ENCODE data around the gene KHDRBS2. TPM values are rescaled to one million over a fixed set of nuclear protein-coding genes. Genes with fewer than 3 reads are reported as not detected.

The KHDRBS2 gene
- total and polyA plus RNA-seq, 2 donors (not counting 3 experiments of a cell fraction or from before 2014, with no cell fraction given) = not detected

DNA sequence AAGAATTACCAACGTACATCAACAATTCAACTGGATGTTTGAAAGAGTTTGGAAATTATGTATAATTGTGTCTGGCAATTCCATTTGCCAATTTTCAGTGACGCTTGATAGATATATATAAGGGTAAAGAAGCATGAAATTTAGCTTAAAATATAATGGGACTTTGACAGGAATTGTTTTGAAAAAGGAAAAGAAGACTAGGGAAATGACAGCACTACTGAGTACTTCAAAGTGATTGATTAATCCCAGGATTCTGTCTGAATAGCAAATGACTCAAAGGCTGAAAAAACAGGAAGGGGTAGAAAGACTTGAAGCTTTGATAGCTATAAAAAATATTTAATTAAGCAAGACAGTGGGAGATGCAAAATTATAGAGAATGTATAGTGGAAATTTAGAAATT is 200.0 kb downstream of the KHDRBS2 start:
- no peaks in the 10 kb centered on the region for H3K9me3 ChIP-seq (replicated peaks; ENCODE audit: control insufficient read depth, insufficient read depth, low read length)
- no peaks in the 10 kb centered on the region for H4K20me1 ChIP-seq (replicated peaks; ENCODE audit: control insufficient read depth, extremely low read depth, insufficient read depth, low read length)
- BruUV-seq (replicated peaks) = no TSS peak
- no peaks in the 10 kb centered on the region for H3K27me3 ChIP-seq (ENCODE audit: control insufficient read depth in 2 of 2, insufficient read depth in 2 of 2, low read length in 2 of 2)
- H3K4me3 ChIP-seq (replicated peaks in 1 of 3; ENCODE audit: insufficient read depth in 1 of 3, low read depth in 1 of 3, low read length in 3 of 3) = no peak overlapping the region
- H3K79me2 ChIP-seq (ENCODE audit: control insufficient read depth, insufficient read depth, low read length) = no peaks in the 10 kb centered on the region
- TF ChIP-seq POLR2AphosphoS5 (IDR thresholded peaks at IDR 0.05; ENCODE audit: insufficient read depth, low read depth, low read length) (no peak), FOS (IDR thresholded peaks at IDR 0.05; ENCODE audit: borderline replicate concordance, insufficient read depth, low read length) (no peak), EZH2 (IDR thresholded peaks at IDR 0.05; ENCODE audit: borderline replicate concordance, low read depth, low read length, severe bottlenecking) (no peak), CTCF (IDR thresholded peaks at IDR 0.05; ENCODE audit: extremely low read depth in 1 of 2, insufficient read depth in 1 of 2, low read depth in 1 of 2, low read length in 2 of 2) (no peak), POLR2A (IDR thresholded peaks at IDR 0.05; ENCODE audit: low read depth, low read length) (no peak), JUN (IDR thresholded peaks at IDR 0.05; ENCODE audit: borderline replicate concordance, insufficient read depth, insufficient read length, low read depth) (no peak), MYC (IDR thresholded peaks at IDR 0.05; ENCODE audit: low read depth, low read length) (no peak), GATA2 (IDR thresholded peaks at IDR 0.05; ENCODE audit: insufficient read depth, insufficient read length, low read depth, low read length) (no peak)
- TF ChIP-seq, protein P1, sequence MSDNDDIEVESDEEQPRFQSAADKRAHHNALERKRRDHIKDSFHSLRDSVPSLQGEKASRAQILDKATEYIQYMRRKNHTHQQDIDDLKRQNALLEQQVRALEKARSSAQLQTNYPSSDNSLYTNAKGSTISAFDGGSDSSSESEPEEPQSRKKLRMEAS (IDR thresholded peaks at IDR 0.05; ENCODE audit: insufficient read depth, insufficient read length) = no peak
- FAIRE-seq (no peak), DNase-seq (ENCODE audit: low read depth, low spot score) (no peak)
- no peak overlapping the region for H2AFZ ChIP-seq (ENCODE audit: low read depth, low read length)
- ChIA-PET CTCF (no interaction called here), POLR2A (no interaction called here)
- no peak overlapping the region for H3K9ac ChIP-seq (replicated peaks; ENCODE audit: extremely low read depth, insufficient read depth, low read length)
- intact Hi-C loops (cut with micrococcal nuclease) (no loop called here), dilution Hi-C loops (cut with MboI; ENCODE audit: extremely low pct_ligation_motif_present, low sequenced_read_pairs) (no loop called here)
- H3K4me2 ChIP-seq (ENCODE audit: insufficient read depth, low read length) = no peak overlapping the region
- H3K36me3 ChIP-seq (ENCODE audit: control insufficient read depth in 2 of 2, extremely low read depth in 1 of 2, insufficient read depth in 2 of 2, low read length in 2 of 2) = no peaks in the 10 kb centered on the region
- no peaks in the 10 kb centered on the region for H3K9me1 ChIP-seq (replicated peaks; ENCODE audit: control insufficient read depth, extremely low read depth, insufficient read depth, low read length)
- H3K4me1 ChIP-seq (ENCODE audit: control insufficient read depth, extremely low read depth, insufficient read depth, low read length) = no peaks in the 10 kb centered on the region
- H3K27ac ChIP-seq (ENCODE audit: insufficient read depth, low read depth, low read length) = no peak overlapping the region

All from endothelial cell of umbilical vein (primary cell).